ENCODE results near the gene MDN1.

GRCh38 chr6:89640804-89641203 lies 178.8 kb downstream of the MDN1 start:
- TF ChIP-seq, protein P1, sequence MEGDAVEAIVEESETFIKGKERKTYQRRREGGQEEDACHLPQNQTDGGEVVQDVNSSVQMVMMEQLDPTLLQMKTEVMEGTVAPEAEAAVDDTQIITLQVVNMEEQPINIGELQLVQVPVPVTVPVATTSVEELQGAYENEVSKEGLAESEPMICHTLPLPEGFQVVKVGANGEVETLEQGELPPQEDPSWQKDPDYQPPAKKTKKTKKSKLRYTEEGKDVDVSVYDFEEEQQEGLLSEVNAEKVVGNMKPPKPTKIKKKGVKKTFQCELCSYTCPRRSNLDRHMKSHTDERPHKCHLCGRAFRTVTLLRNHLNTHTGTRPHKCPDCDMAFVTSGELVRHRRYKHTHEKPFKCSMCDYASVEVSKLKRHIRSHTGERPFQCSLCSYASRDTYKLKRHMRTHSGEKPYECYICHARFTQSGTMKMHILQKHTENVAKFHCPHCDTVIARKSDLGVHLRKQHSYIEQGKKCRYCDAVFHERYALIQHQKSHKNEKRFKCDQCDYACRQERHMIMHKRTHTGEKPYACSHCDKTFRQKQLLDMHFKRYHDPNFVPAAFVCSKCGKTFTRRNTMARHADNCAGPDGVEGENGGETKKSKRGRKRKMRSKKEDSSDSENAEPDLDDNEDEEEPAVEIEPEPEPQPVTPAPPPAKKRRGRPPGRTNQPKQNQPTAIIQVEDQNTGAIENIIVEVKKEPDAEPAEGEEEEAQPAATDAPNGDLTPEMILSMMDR (IDR thresholded peaks at IDR 0.05), result no peak
- no peak for TF ChIP-seq ZFX (IDR thresholded peaks at IDR 0.05; ENCODE audit: borderline replicate concordance)

All from 22Rv1 (cell line).